Activated CD4-positive, alpha-beta T cell treated with anti-CD3 and anti-CD28 coated beads, Interleukin-2, Interleukin-4, amounts not matched to agents 100 ng/mL and 50 ng/mL, durations not matched to agents 16 hours and 8 hours (primary cell): ENCODE measurements around the gene PIK3C2G.

ENCODE experiments used
- DNase-seq: peaks from one replicate; pipeline ENCODE4 v3.0.0-alpha.2; 2020; ENCODE audit warnings: low spot score

PIK3C2G gene

DNA sequence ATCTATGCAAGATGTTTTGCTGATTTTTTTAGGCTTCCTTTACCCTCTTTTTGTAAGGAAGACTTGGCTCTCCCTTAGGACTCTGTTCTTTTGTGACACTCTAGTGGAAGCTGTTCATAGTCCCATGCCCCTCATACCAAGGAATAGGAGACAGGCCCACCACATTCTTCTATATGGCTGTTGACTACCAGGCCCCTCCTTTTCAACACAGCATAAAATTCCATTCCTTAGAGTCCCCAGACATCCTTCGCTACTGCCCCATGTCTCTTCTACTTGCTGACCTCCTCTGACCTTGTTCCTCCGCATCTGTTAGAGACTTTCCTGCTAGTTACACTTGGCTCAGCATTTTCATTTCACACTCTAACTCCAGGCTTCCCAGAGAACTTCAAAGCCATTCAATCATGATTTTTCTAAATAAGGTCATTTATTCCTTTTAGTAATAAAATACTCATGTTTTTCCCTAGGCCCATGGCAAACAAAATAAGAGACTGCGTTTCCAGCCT is 9.7 kb downstream of the PIK3C2G start:
- no peak for DNase-seq

DNA sequence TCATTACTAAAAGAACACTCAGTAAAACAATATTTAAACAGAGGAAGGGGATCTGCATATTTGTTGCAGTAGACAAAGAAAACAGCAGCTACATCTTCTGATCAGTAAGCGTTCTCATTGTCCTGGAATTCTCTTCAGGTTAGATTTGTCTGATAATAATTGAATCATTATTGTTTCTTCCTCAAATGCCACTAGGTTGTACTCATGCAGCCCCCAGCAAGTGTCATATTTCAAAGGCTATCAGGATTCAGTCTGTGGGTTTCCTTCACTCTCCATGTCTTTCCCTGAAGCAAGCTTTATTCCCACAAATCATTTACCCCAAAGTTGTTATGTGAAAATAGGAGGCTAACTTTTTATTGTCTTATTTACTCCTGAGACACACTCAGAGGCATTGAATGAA is 14.7 kb downstream of the PIK3C2G start:
- DNase-seq, result no peak

DNA sequence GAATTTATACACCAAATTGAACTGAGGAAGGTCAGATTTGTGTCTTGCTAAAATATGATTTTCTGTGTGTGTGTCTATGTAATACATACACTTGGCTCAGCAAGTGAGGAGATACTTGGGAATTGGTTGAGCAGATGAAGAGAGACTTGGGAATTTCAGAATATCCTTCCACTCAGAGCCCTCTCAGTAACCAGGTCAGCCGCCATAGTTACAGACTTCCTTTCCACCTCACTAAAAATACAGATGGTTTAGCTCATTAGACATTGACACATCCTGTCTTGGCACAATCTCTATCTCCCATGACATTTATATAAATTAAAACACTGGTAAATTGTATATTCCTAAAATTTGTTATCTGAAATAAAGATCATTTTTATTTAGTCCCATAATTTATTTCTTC is 15.9 kb downstream of the PIK3C2G start:
- DNase-seq, result no peak

DNA sequence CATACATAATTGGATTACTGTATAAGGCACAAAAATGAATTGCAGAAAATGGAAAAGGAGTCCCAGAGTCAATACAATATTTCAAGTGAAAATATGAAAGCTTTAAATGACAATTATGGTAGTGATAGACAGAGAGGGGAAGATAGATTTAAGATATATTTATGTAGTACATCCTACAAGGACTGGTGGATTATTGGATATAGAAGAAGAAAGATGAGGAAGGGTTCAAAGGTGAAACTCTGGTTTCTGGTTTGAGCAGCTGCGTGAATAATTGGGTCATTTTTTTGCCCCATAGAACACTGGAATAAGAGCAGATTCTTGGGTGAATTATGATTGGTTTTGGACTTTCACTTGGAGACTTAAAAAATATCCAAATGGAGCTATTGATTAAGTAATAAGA is 19.4 kb downstream of the PIK3C2G start:
- no peak for DNase-seq

DNA sequence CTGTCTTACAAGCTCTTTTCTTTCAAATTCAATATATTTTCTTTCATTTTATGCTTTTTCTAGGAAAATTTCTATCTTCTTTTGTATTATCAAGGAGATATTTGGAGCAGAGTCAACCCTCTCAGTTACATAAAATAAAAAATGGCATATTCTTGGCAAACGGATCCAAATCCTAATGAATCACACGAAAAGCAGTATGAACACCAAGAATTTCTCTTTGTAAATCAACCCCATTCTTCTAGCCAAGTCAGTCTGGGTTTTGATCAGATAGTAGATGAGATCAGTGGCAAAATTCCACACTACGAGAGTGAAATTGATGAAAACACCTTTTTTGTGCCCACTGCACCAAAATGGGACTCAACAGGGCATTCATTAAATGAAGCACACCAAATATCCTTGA is 20.6 kb downstream of the PIK3C2G start:
- no peak for DNase-seq

DNA sequence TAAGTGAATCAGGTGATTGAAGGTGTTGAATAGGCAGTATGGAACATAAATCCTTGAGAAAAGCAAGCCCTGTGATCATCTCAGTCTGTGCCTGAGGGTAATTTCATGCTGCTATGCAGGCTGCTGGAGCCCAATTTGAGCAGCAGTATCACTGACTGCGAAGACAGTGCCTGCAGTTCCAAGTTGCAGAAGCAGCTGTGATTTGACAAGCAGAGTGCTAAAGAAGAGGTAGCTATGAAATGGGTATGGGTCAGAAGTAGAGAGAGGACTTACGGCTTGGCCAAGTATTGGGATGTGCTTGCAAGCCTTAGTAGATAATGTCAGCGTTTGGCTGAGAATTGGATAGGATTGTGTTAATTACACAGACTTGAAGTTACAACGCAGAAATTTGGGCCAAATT is 22.5 kb downstream of the PIK3C2G start:
- DNase-seq, result no peak

DNA sequence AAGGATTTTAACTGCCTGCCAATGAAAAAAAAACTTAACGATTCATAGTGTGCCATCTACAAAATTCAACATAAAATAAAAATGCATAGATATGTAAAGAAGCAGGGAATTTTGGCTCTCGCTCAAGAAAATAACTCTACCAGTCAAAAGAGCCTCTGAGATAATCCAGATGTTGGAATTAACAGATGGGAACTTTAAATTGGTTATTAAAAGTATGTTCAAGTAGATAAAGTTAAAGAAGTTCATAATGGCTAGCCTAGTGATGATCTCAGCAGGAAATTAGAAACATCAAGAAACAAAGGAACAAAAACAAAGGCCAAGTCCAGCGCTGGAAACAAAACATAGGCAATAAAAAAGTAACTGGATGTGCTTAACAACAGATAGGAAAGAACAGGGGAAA is 23.1 kb downstream of the PIK3C2G start:
- no peak for DNase-seq

DNA sequence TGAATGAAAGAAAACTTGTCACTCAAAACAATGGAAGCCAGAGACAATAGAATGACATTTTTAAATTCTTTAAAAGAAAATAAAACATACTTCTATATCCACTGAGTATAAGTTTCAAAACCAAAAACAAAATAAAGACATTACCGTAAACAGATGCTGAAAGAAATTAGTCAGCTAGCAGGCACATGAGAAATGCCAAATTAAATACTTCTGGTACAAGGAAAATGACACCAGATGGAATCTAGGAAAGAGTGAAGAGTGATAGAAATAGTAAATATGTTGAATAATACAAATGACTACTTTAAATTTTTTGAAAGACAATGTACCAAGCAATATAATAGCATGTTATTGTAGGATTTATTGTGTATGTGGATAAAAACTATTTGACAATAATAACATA is 23.8 kb downstream of the PIK3C2G start:
- DNase-seq, result no peak

DNA sequence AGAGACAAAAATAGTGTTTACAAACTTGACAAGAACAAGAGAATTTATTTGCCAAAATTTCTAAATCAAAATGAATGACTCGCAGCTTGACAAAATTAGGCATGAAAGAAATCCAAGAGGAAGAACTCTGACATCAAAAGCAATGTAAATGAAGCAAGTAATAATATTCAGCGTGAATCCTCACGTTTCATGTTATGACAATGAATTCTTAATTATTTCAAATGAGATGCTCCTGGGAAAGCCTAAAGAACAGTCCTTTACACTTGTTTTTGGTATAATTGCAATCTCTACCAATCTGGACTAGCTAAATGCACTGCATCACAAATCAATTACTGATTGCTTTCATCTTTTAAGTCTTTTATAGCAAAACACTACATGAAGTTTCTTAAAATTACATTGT is 29.1 kb downstream of the PIK3C2G start:
- no peak for DNase-seq

DNA sequence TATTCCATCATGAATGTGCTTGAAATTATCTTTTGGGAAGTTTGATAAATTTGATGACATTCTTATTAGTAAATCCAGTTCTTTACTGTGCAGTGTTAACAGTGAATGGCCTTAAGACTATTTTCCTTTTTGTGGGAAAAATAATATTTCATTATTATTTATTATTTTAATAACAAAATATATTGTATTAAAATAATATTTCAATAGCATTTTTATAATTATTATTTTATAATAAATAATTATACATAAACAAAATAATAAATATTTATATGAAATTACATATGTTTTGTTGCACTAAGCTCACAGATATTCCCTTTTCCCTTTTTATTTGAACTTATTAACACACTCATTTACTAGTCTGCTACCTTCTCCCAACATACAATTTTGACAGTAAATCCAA is 33.6 kb downstream of the PIK3C2G start:
- DNase-seq, result no peak

DNA sequence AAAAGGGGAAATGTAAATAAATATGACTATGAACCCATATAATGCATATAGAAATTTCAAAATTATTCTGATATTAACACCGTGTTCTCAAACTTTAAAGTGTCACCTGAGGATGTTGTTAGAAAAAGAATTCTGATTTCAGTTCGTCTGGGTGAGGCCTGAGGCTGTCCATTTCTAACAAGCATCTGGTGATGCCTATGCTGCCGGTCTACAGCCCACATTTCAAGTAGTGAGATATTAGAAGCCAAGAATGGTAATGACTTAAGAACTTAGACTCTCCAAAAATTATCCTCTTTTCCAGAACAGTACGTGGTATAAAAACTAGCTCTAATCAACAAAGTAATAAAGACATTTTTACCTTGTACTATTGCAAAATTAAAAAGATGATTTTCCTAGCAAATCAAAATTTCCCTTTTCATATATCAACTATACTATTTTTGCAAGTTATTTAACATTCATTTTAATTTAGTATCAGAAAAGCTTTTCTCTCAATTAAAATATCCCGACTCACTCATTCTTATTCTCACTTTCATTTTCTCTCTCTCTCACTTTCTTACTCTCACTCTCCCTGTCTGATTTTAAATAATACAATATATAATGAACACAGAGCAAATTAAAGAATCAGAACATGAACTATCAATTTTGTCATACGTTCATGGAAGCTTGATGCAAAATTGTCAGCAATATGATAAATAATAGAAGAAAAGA is 35.0 kb downstream of the PIK3C2G start:
- no peak for DNase-seq

DNA sequence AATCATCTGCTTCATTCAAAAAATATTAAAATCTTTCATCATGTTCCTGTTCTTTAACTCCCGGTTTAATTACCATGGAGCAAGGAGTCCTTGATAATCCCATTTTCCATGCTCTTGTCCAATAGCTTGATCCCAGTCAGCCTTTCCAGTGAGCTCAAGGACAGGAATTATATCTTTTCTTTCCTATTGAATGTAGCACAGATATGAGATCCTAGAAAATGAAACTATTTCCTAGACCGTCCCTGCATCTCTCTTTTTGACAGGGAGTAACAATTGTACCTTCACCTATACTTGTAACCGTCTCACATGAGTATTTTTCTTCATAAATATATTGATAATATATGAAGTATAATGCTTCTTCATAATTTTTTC is 35.6 kb downstream of the PIK3C2G start:
- DNase-seq, result no peak

DNA sequence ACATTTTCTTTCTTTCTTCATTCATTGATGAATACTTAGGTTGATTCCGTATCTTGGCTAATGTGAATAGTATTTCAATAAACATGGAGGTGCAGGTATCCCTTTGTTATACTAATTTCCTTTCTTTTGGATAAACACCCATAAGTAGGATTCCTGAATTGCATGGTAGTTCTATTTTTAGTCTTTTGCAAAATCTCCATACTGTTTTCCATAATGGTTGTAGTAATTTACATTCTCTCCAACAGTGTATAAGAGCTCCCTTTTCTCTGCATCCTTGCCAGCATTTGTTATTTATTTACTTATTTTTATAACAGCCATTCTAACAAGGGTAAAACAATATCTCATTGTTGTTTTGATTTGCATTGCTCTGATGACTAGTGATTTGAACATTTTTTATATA is 36.6 kb downstream of the PIK3C2G start:
- no peak for DNase-seq

DNA sequence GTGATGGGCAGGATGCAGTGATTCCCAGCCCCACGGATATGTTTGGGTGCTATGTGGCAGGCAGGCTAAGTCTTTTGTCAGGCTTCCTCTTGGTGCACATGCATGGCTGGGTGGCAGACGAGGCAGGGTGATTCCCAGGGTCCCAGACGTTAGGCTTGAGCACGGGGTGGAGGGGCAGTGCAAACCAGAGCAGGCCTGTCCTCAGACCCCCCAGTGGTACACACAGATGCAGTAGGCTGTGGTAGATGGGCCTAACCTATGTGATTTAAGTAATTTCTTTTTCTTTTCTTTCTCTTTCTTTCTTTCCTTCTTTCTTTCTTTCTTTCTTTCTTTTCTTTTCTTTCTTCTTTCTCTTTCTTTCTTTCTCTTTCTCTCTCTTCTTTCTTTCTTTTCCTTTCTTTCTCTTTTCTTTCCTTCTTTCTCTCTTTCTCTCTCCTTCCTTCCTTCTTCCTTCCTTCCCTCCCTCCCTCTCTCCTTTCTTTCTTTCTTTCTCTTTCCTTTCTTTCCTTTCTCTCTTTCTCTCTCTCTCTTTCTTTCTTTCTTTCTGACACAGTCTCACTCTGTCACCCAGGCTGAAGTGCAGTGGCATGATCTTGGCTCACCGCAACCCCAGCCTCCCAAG is 41.6 kb downstream of the PIK3C2G start:
- no peak for DNase-seq

DNA sequence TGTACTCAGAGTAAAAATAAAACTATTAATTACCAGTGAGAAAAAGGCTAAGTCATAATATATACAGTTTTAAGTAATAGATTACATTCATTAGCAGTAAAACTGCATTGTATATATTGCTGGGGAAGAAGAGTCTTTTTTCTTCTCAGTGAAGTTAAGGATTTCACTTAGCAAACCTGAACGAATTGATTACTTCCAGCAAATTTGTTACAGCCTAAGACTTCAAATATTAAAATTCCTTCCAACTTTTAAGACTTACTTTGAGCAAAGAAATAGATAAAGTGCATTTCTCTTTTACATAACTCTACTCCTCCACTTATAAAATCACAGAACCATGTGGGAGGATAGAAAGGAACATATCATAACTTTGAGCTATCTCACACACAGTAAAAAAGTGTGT is 43.3 kb downstream of the PIK3C2G start:
- no peak for DNase-seq

DNA sequence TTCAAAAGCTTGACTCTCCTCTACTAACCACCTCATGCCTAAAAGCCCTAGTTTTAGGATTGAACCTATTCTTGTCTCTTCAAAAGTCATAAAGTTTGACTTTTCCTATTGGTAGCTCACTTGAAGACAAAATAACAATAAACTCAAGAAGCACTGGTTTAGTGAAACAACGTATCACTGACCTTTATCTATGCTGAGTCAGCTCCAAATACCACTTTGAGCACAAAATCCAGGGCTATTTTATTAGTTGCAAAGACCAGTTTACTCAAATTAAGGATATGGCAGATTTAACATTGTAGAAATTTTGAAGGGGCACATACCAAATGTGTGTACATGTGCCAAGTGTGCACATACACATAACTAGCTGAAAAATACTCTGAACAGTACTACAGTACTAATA is 45.0 kb downstream of the PIK3C2G start:
- DNase-seq, result no peak

DNA sequence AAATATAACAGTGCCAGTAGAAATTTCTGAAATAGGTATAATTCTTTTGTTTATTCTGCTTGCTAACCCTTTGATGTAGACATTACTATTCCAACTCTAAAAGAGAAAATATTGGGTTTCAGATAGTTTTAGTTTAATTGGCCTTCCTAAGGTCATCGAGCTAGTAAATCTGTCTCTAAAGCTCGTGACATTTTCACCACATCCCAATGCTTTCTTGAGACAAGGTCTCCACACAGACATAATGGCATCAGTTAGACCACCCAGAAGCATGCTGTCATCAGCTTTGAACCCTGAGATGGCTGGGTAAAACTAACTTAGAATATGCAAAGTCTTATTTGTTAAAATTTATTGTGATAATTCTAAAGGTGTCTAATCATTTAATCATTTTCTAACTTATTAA is 52.0 kb downstream of the PIK3C2G start:
- no peak for DNase-seq

DNA sequence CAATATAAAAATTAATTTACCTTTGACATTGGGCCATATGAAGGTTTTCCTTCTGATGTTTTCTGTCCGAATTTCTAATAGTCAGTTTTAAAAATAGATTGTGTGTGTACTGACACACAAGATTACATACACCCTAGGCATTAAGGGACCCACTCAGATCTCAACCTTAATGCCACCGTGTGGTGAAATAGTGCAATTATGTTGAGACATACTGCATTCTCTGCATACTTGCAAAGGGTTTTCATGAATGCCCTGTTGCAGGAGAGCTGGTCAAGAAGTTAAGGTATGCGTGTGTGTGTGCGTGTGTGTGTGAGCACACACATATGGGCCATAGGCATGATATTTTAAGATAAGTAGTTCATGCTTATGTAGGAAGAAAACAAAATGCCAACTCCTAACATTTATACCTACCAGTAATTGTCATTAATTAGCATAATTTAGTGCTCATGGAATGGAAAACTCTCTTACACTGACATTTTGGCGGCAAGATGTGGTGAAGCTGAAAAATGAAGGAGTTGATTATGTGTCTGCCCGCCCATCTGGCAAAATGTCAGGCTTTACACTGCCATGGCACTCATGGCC is 58.8 kb downstream of the PIK3C2G start:
- peak; percentile 14 for DNase-seq

DNA sequence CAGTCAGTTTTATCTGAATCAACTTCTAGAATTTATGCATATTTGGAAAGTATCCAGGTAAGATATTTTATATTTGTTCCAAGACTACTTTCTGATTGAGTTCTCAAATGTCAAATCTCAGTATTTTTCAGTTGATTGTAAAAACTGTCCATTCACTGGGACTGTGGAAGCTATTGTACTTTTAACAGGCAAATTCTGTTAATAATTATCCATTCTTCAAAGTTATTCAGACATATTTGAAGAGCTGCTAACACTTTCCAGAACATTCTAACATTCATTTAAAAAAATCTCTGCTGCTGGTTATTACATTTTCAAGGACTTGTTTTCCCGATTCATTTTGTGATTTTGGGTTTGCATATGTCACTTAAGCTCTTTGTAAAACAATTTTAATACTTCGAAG is 59.7 kb downstream of the PIK3C2G start:
- no peak for DNase-seq

DNA sequence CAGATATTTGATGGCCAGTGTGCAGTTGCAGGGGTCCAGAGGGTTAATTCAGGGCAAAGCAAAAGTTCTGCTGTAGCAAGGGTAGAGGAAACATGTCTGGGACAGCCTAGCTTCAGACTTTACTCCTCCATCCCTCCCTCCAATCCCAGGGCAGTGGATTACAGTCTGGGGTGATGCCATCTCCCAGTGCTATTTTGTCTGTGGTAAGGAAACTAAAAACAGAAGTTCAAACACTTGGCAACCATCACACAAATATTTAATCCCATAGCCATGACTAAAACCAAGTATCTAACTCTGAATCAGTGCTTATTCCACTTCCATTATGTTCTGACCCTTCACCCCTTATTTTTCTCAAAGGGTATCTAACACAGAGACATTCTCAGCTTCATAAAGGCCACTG is 61.8 kb downstream of the PIK3C2G start:
- no peak for DNase-seq

DNA sequence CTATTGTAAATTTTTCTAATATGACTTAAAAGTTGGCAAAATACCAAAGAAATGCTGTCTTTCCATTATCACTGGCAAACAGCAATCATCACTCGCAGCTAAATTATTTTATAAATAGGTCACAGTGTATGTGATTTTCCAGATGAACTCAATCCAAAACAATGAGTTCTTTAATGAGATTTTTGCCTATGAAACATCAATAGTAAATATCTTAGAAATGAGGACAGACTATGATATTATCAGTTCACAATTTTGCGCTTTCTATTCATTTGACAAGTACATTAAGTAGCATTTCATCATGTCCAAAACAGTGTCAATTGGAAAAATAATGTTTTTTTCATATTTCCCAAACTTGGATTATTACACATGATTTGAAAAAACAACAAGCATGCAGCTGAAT is 65.7 kb downstream of the PIK3C2G start:
- no peak for DNase-seq

DNA sequence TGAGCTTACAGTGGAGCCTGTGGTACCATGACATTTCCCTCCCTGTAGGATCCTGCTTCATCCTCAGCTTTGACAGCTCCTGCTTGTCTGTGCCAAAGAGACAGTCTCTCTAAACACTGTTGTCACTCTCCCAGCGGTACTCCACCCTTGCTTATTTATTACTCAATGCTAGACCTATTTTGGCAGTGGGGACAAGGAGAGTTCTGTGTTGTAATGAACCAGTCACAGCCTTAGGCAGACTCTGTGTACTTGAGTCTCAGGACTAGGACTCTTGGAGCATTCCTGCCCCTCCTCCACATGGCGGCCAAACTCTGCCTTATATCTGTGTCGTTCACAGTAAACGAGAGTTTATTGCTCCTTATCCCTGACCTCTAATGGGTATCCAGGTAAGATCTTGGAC is 70.9 kb downstream of the PIK3C2G start:
- no peak for DNase-seq

DNA sequence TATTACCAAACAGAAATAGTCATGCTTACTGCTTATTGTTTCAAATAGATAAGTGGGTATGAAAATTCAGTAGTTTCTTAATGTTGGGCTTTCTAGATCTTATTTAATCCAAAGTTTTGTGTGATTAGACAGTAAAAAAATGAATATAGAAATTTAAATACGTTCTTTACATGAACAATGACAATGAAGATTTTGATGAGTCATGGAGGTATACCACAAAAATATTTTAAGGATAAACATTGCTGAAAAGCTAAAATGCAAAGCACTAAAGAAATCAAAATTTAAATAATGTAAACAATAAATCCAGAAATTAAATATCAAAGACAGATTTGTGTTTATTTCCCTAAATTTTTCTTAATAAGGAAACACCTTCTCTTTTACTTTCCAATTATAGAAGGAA is 78.3 kb downstream of the PIK3C2G start:
- no peak for DNase-seq

DNA sequence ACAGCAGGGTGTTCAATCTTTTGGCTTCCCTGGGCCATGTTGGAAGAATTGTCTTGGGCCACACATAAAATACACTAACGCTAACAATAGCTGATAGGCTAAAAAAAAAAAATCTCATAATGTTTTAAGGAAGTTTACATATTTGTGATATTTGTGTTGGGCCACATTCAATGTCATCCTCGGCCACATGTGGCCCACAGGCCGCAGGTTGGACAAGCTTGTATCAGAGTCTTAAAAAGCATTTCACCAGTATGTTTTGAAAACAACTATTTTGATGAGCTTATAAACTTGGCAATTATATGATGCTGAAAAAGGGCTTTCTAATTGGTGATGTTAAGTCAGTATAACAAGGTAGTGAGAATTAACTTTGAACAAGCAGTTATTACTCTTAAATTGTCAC is 78.9 kb downstream of the PIK3C2G start:
- DNase-seq, result no peak
